RWPE2 (cell line): ENCODE measurements around the gene MAN1A1.

Experiments
- ATAC-seq: fragments of 200-7000 bp; cut with Tn5 transposase; 3 replicates; pipeline ENCODE4 v1.9.1; 2021; ENCODE audit warnings: low read depth
- DNase-seq: peaks from one replicate; pipeline ENCODE4 v3.0.0-alpha.2; 2020; ENCODE audit warnings: low spot score
- H3K27ac ChIP-seq: fragments of 450-650 bp; 2 replicates; pipeline ENCODE4 v1.5.1; 2017; ENCODE audit warnings: mild to moderate bottlenecking; ENCODE audit not compliant: poor library complexity, severe bottlenecking
- H3K27me3 ChIP-seq: fragments of 250-450 bp; sonication (Bioruptor Pico); 2 replicates; pipeline ENCODE4 v1.5.1; 2021; ENCODE audit warnings: mild to moderate bottlenecking, moderate library complexity; ENCODE audit not compliant: insufficient read depth, poor library complexity, severe bottlenecking
- H3K36me3 ChIP-seq: fragments of 250-450 bp; sonication (Bioruptor Pico); 2 replicates; pipeline ENCODE4 v1.5.1; 2020; ENCODE audit warnings: low read depth, mild to moderate bottlenecking, moderate library complexity
- H3K4me1 ChIP-seq: fragments of 250-450 bp; sonication (Bioruptor Pico); 2 replicates; pipeline ENCODE4 v1.5.1; 2021; ENCODE audit warnings: mild to moderate bottlenecking, moderate library complexity; ENCODE audit not compliant: insufficient read depth, poor library complexity, severe bottlenecking
- H3K4me3 ChIP-seq: fragments of 250-450 bp; sonication (Bioruptor Pico); 2 replicates; pipeline ENCODE4 v1.5.1; 2021; ENCODE audit warnings: mild to moderate bottlenecking, moderate library complexity; ENCODE audit not compliant: severe bottlenecking
- H3K9me3 ChIP-seq: fragments of 250-450 bp; sonication (Bioruptor Pico); 2 replicates; pipeline ENCODE4 v1.5.1; 2021; ENCODE audit warnings: mild to moderate bottlenecking, moderate library complexity; ENCODE audit not compliant: severe bottlenecking
- TF ChIP-seq, protein P1 (sequence below): fragments of 450-650 bp; IDR thresholded peaks from one replicate; pipeline ENCODE4 v1.5.1; 2017; ENCODE audit warnings: mild to moderate bottlenecking, moderate library complexity; ENCODE audit not compliant: poor library complexity, severe bottlenecking

Gene MAN1A1

DNA sequence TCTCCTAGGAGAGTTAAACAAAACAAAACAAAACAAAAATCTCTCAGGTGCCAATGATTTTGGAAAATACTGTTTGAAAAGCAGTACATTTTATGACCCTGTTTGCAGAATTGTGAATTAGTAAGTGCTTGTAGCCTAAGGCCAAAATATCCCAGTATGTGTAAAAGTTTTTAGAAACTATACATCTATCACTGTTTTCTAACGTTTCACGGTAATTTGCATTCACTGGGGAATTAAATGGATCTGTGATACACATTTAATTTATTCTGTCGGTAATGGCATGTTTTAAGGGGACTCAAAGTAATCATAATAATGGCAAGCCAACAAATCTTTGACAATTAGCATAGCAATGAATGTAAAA, 175.5 kb downstream of the MAN1A1 start:
- no peaks in the 10 kb centered on the region for H3K9me3 ChIP-seq
- no peak overlapping the region for H3K4me3 ChIP-seq
- no peak for ATAC-seq
- no peaks in the 10 kb centered on the region for H3K27me3 ChIP-seq
- no peak overlapping the region for H3K27ac ChIP-seq
- H3K36me3 ChIP-seq, result no peaks in the 10 kb centered on the region
- TF ChIP-seq, protein P1, sequence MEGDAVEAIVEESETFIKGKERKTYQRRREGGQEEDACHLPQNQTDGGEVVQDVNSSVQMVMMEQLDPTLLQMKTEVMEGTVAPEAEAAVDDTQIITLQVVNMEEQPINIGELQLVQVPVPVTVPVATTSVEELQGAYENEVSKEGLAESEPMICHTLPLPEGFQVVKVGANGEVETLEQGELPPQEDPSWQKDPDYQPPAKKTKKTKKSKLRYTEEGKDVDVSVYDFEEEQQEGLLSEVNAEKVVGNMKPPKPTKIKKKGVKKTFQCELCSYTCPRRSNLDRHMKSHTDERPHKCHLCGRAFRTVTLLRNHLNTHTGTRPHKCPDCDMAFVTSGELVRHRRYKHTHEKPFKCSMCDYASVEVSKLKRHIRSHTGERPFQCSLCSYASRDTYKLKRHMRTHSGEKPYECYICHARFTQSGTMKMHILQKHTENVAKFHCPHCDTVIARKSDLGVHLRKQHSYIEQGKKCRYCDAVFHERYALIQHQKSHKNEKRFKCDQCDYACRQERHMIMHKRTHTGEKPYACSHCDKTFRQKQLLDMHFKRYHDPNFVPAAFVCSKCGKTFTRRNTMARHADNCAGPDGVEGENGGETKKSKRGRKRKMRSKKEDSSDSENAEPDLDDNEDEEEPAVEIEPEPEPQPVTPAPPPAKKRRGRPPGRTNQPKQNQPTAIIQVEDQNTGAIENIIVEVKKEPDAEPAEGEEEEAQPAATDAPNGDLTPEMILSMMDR, result no peak
- no peak for DNase-seq
- H3K4me1 ChIP-seq, result peaks cover 3% of the 10 kb centered on the region

DNA sequence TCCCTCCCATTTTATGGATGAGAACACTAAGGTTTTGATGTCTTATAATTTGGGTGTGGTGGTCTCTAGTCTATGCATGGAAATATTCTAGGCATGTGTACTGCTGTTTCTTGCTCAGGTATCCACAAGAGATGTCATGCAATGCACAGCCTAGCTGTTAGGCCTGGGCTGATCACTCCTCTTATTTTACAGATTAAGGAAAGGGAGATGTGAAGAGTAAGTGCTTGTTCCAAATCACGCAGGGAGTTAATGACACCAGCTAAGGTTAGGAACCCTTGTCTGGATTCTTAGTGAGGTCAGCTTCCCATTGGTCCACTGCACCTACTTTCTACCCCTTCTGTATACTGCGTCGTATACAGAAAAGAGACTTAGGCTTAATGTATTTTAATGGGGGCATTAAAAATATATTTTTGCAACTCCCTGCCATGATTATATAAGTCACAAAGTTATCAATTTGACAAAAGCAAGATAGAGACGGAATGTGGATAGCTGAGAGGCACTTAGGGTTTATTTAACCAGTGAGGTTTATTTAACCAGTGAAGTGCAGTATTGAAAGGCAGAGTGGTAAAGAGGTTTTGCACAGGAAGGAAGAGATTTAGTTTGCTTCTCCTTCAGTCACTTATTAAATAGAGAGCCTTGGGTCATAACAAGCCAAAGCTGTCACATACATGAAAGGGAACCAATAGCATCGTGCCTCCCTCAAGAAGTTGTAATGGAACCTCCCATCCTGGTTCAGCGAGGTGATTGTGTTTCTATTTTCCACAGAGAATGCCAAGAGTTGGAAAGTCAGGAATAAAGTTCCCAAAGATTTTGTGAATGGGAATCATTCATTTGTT, 176.1 kb downstream of the MAN1A1 start:
- Histone ChIP-seq H3K36me3 (no peaks in the 10 kb centered on the region), H3K4me3 (no peak overlapping the region), H3K9me3 (no peaks in the 10 kb centered on the region), H3K4me1 (peaks cover 3% of the 10 kb centered on the region), H3K27me3 (no peaks in the 10 kb centered on the region), H3K27ac (no peak overlapping the region)
- DNase-seq (no peak), ATAC-seq (no peak)
- TF ChIP-seq, protein P1, result no peak

DNA sequence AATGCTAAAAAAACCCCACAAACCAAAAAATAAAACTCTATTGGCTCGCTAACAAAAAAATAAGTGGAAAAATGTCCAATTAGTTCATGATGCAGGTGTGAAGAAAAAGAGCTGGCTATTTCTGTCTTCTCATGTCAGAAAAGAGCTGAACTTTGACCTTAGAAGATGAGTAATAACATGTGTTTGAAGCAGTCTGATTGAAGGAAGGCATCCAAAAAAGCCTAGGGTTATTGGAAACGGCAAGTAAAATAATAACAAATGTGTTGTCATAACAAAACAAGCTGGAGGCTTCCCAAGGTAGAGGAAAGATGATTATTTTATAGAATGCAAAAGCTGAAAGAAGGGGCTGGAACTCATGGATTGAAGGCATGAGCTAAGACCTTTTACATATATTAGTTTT, 176.7 kb downstream of the MAN1A1 start:
- H3K9me3 ChIP-seq, result no peaks in the 10 kb centered on the region
- H3K27ac ChIP-seq, result no peak overlapping the region
- H3K36me3 ChIP-seq, result no peaks in the 10 kb centered on the region
- no peaks in the 10 kb centered on the region for H3K27me3 ChIP-seq
- H3K4me1 ChIP-seq, result peaks cover 3% of the 10 kb centered on the region
- ATAC-seq (no peak), DNase-seq (no peak)
- H3K4me3 ChIP-seq, result no peak overlapping the region
- TF ChIP-seq, protein P1, result no peak

DNA sequence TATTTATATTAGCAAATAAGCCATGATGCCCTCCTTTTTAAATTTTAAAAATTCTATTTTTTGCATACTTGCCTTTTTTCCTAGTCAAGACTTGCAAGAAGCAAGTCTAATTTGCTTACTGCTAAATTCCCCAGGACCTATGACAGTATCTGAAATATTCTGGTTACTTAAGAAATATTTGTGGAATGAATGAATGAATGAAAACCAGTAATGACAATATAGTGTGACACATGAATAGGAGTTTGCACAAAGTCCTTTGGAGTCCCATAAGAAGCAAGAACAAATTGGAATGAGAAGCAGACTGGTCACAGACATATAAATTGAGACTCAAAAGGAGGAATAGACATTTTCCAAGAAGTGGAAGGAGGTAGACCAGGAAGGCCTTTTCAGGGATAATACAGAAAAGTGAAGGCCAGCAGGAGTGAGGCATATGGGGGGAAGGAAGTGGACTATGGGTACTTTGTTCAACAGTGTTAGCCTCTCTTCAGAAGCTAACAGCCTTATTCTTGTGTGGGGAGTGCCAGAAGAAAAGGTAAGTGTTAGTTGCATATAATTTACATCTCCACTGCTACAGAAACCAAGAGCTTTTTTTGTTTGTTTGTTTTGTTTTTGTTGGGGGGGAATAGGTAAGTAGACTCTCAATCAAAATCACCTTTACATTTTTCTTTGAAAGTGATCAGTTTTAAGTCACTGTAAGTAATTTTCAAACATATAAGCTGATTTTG, 177.5 kb downstream of the MAN1A1 start:
- ATAC-seq, result no peak

More for the DNA sequence above, 177.5 kb downstream of the MAN1A1 start:
- Histone ChIP-seq H3K27me3 (no peaks in the 10 kb centered on the region), H3K4me1 (peaks cover 3% of the 10 kb centered on the region), H3K9me3 (no peaks in the 10 kb centered on the region), H3K4me3 (no peak overlapping the region), H3K36me3 (no peaks in the 10 kb centered on the region), H3K27ac (no peak overlapping the region)
- TF ChIP-seq, protein P1, result no peak
- no peak for DNase-seq
